ENCODE results near the gene GPD1. TPM values are rescaled to one million over a fixed set of nuclear protein-coding genes. Genes with fewer than 3 reads are reported as not detected.

The GPD1 gene
- polyA plus RNA-seq, 3 donors, result 49.8 to 81.4 (median 75.1) TPM

- no peak for DNase-seq (ENCODE audit: low read depth in 3 of 3, low spot score in 2 of 3)
These were observed 4.4 kb upstream of the GPD1 start for GRCh38 chr12:50099302-50100008.

- DNase-seq (ENCODE audit: low read depth in 3 of 3, low spot score in 2 of 3), result no peak
These were observed 3.2 kb upstream of the GPD1 start for GRCh38 chr12:50100561-50100960.

GRCh38 chr12:50101663-50102062 is 2.1 kb upstream of the GPD1 start:
- DNase-seq (ENCODE audit: low read depth in 3 of 3, low spot score in 2 of 3), result no peak

GRCh38 chr12:50102131-50102531 is 1.7 kb upstream of the GPD1 start:
- DNase-seq (ENCODE audit: low read depth in 3 of 3, low spot score in 2 of 3), result no peak

DNA sequence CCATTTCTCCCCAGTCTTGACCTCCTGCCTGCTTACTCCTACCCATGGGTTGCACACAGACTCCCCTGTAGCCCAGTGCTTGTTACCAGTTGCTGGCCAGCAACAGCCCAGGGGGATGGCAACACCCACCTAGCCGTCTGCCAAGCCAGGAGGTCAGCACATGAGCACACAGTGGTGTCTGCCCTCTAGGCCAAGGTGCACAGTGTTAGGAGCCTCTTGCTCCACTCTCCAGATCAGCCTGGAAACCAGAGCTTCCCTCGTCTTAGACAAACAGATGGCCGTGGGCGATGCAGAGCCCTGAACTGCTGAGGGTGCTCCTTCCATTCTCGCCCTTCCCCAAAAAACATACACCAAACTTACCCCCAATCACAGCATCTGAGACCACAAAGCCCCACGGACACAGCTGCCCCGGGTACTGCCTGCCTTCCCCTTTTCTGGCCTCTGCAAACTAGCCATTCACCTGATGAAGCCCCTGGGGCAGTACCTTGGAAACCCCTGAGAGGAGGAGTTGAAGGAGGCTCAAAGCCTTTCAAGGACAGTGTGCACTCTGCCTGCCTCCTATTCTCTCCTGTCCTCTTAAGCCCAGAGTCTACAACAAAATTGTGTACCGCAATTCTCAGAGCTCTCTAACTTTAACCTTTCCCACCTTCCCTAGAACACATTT is 1.0 kb upstream of the GPD1 start:
- DNase-seq (ENCODE audit: low read depth in 3 of 3, low spot score in 2 of 3), result no peak

GRCh38 chr12:50103351-50103750 is 457 bp upstream of the GPD1 start:
- DNase-seq (ENCODE audit: low read depth in 3 of 3, low spot score in 2 of 3), result no peak

DNA sequence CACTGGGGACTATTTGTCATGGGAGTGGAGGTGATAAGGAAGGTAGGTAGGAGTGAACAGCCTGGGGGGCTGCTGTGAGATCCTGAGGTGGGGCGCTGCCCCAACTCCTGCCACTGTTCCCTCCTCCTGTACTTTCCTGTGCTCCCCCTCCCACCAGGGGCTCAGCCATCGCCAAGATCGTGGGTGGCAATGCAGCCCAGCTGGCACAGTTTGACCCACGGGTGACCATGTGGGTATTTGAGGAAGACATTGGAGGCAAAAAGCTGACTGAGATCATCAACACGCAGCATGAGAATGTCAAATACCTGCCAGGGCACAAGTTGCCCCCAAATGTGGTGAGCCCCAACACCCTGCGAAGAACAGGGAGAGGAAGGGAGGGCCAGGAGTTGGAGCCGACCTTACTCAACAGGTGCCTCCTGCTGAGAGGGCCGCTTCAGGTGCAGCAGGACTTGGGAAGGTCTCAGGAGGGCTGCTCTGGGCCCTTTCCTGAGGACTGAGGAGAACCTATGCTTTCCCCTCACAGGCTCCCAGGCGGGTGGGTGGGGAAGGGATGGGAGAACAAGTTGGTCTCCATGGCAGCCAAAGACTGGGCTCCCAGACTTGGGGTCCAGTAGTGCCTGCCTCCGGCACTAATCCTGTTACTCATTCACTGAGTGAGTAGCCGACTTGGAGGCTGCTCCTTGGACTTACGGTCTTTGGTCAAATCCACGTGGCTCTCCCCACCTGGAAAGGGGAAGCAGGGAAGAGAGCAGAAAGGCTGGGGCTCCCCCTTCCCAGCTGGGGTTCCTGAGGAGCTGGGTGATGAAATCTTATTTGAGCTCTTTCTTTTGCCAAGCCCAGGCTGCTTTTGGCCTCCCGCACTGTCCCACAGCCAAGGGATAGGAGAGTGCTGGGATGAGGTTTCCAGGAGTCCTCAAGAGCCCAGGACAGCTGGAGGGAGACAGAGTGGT is 884 bp downstream of the GPD1 start:
- DNase-seq (ENCODE audit: low read depth in 3 of 3, low spot score in 2 of 3), result no peak

DNA sequence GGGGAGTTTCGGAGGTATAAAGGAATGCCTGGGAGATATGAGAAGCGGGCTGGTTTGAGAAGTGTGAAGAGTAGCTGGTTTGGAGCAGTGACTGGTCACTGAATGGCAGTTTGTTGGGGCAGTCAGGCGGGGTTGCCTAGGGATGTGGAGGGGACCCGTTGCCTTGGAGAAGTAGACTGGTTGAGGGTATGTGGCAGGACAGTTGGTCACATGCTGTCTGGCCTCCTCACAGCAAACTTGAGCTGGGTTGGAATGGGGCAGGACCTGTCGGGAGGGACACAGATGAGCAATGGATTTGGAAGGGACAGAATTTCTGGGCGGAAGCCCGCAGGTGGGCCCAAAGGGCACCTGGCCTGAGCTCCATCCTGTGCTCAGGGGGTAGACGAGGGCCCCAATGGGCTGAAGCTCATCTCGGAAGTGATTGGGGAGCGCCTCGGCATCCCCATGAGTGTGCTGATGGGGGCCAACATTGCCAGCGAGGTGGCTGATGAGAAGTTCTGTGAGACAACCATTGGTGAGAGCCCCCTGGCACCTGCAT is 2.2 kb downstream of the GPD1 start:
- no peak for DNase-seq (ENCODE audit: low read depth in 3 of 3, low spot score in 2 of 3)

- no peak for DNase-seq (ENCODE audit: low read depth in 3 of 3, low spot score in 2 of 3)
These were observed 3.1 kb downstream of the GPD1 start for GRCh38 chr12:50106907-50107306.

GRCh38 chr12:50107416-50108268 is 3.8 kb downstream of the GPD1 start:
- DNase-seq (ENCODE audit: low read depth in 3 of 3, low spot score in 2 of 3), result no peak

- no peak for DNase-seq (ENCODE audit: low read depth in 3 of 3, low spot score in 2 of 3)
These were observed 5.5 kb downstream of the GPD1 start for GRCh38 chr12:50109319-50109718.

- DNase-seq (ENCODE audit: low read depth in 3 of 3, low spot score in 2 of 3), result no peak
These were observed 6.4 kb downstream of the GPD1 start for GRCh38 chr12:50110127-50110761.

DNA sequence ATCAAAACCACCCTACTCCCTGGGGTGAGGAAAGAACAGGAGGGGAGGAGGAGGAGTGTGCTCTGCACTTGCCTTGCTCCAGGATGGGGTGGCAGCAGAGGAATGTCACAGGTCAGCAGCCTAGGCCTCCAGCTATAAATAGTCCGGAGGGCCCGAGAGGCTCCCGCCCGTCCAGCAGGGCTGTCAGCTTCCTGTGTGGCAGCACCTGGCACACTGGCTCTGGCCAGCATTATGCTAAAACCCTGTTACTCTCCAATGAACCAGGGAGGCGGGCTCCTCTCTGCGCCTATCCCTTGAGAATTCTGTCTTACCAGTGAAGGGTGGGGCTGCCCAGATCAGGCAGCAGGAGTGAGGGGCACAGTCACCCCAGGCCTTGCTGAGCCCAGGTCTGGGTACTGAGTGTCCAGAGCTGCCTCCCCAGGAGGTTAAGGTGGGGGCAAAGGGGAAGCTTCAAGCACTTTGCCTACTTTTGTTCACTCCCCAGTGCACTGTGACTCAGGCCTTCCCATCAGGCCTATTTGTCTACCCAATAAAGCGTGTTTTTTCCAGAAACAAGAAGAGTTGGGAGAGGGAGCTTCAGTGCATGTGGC is 7.0 kb downstream of the GPD1 start:
- peak in 2 of 3 donors; percentile 38 to 73 for DNase-seq (ENCODE audit: low read depth in 3 of 3, low spot score in 2 of 3)

GRCh38 chr12:50111395-50111692 is 7.5 kb downstream of the GPD1 start:
- no peak for DNase-seq (ENCODE audit: low read depth in 3 of 3, low spot score in 2 of 3)

DNA sequence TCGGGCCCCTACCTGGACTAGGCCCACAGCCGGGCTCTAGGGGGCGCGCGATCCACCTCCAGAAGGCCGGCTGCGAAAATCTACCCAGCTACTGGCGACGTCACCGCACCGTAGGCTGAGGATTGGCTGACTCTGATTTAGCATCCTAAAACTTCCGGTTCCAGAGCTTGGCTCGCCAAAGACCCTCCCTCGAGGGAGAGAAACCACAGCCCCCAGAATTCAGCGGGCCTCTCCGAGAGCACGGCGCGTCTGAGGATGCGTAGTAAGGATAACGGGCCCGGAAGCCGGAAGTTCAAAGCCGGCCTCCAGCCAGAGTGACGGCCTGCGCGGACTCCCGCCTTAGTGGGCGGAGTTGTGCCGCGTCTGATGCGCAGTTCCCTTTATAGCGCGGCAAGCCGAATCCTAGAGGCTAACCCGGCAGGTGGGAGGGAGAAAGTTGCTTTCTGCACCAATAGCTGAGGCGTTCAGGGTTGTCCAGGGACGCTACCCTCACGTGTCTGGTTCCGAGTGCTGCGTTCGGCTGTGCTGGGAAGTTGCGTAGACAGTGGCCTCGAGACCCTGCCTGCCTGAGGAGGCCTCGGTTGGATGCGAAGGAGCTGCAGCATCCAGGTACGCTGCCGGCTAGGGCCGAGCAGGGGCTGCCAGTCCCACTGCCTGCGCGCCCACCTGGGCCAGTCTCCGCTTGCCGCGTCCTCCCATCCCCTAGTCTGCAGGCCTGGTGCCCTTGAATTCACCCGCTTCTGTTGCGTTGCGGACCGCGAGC is 8.1 kb downstream of the GPD1 start, which contains the start of gene COX14:
Gene COX14 (plus strand): TSS at position 544 of the 763 bp plus-strand sequence. CDS start 7,808 bp downstream, outside the sequence.
- peak; percentile 98 to 99 (median 98) for DNase-seq (ENCODE audit: low read depth in 3 of 3, low spot score in 2 of 3)

GRCh38 chr12:50112456-50113218 is 8.8 kb downstream of the GPD1 start:
- no peak for DNase-seq (ENCODE audit: low read depth in 3 of 3, low spot score in 2 of 3)

GRCh38 chr12:50117057-50117622 is 13.3 kb downstream of the GPD1 start:
- DNase-seq (ENCODE audit: low read depth in 3 of 3, low spot score in 2 of 3), result no peak

All from right renal cortex interstitium (tissue), 3 donors.